Measurements from ENCODE around the gene LHX3.
"Not testable (repeated sequence)": the region's sequence is repeated elsewhere in the genome, so short reads cannot be mapped to it uniquely, and the experiment has no call there.

LHX3 gene

DNA sequence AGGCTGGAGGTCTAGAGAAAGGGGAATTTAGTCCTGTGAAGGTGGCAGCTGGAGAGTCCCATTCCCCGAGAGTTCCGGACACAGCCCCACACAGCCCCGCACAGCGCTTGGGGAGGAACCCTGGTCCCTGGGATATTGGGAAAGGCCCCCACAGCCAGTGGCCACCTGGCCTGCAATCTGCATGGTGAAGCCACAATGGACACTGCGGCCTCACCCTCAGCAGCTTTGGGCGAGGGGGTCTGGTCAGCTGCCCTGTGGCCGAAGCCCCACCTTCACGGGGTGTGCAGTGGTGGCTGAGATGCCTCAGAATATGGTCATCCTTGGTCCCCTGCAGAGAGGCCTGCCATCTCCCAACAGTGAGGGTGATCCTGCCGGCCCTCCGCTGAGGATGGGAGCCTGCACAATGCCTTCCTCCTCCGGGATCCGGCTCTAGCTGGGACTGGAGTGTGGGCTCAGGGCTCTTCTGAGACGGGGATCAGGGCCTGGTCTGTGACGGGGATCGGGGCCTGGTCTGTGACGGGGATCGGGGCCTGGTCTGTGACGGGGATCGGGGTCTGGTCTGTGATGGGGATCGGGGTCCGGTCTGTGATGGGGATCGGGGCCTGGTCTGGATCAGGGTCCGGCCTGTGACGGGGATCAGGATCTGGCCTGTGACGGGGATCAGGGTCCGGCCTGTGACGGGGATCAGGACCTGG is 52.9 kb downstream of the LHX3 start:
- no peak for DNase-seq

DNA sequence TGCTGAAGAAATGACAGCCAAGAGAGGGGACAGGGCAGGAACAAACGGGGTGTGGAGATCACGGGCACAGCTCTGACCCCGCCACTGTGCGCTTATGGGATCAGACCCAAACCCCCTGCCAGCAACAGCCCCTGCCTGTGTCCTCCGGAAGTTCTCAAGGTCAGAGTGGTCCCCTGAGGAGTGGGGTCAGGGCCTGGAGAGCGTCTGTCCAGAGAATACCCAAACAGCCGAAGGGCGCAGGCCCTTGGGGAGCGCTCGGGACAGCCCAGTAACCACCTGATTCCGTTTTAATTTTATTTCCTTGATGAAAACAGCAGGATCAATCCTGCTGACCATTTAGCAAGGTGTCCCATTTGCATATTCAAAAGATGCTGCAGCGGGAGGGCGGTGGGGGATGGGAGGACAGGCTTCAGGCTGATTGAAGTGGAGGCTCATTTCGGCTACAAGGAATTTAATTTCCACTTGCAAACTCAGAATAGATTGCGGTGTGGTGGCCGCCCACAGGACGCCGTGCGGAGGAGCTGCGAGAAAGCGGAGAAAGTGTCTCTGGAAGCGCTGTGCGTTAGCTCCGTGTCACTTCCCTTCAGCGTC is 53.6 kb downstream of the LHX3 start:
- no peak for DNase-seq

DNA sequence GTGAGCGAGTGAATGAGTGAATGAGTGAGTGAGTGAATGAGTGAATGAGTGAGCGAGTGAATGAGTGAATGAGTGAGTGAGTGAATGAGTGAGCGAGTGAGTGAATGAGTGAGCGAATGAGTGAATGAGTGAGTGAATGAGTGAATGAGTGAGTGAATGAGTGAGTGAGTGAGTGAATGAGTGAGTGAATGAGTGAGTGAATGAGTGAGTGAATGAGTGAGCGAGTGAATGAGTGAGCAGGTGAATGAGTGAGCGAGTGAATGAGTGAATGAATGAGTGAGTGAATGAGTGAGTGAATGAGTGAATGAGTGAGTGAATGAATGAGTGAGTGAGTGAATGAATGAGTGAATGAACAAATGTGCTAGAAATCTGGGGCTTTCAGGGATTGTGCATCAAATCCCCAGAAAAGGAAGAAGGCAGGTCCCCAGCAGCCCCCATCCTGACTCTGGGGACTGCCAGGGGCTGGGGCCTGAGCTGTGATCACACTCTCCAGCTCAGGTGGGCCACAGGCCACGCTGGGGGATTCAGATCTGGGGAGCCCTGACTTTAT is 54.2 kb downstream of the LHX3 start:
- not testable (repeated sequence) for DNase-seq

DNA sequence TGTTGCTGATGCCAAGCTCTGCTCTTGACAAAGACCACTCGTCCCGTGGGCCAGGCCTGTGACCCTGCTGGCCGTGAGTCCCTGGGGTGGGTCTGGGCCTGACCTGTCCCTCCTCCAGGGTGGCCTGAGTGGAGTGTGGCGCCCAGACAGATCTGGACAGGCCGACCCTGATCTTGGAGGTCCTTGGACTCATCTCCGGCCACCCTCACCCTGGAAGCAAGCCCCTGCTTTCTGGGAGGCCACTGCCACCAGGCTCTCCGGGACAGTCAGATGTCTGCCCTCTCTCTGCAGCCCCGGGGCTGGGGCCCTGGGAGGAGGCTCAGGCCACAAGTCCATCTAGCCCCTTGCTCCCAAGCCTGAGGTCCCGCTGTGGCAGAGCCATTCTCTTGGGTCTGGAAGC is 55.1 kb downstream of the LHX3 start:
- no peak for DNase-seq

DNA sequence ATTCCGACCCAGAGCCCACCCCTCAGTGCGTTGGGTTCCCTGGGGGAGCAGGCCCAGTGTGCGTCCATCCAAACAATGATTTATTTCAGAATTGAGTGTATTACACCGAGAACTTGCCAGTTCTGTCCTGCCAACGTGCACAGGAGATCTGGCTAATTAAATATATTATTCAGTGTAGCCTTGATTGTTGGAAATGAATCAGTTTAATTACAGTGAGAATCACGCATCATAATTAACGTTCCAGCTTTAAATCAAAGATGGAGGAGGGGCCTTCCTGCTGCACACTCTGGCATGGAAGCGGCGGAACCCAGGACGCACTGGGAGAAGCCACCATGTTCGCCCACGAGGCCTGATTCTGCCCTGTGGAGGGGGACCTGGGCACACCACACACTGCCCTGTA is 55.6 kb downstream of the LHX3 start:
- DNase-seq = no peak

DNA sequence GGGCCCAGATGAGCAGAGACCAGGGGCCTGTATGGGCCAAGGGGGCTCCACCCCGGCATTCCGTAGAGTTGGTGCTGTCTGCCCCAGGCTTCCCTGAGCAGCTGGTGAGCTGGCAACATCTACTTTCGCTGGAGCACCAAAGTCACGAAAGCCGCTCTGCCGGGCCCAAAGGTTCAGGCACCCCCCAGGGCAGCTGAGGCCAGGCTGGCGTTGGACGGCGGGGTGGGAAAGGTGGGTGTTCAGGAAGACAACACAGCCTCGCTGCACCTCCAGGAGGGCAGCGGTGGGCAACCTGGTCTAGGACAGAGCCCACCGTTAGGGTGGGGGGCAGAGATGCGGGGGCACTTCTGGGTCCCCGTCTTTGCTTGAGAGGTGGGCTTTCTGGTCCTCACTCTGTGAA is 56.2 kb downstream of the LHX3 start:
- no peak for DNase-seq

DNA sequence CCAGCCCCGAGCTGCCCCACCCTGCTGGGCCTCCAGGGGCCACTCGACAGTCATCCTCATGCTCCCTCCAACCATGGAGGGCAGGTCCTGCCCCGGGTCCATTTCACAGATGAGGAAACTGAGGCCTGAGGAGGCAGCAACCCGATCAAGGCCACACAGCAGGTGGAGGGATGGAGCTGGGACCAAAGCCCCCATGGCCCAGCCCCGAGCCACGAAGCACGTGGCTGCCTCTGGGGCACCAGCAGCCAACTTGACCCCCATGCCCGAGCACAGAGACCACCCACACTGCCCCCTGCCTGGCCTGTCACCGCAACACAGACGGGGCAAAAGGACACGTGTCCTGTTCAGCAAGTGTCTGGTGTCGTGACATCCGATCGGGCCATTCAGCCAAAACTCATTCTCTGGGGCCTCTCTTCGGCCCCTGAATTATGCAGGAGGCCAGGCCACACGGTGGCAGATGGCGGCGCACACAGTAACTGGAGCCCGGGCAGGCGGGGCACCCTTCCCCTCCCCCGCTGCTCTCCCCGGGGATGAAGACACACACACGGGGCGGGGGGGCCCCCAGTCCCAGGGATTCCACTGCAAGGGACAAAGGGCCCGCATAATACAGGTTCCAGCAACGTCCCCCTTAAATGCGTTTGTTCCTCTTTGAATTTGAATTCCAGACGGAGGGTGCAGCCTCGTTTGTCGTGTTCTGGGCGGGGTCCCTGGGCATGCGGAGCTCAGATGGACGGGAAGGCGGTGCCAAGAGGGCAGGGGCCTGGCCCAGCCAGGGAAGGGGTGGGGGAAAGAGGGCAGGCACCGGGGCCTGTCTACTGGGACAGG is 56.8 kb downstream of the LHX3 start:
- DNase-seq = no peak

DNA sequence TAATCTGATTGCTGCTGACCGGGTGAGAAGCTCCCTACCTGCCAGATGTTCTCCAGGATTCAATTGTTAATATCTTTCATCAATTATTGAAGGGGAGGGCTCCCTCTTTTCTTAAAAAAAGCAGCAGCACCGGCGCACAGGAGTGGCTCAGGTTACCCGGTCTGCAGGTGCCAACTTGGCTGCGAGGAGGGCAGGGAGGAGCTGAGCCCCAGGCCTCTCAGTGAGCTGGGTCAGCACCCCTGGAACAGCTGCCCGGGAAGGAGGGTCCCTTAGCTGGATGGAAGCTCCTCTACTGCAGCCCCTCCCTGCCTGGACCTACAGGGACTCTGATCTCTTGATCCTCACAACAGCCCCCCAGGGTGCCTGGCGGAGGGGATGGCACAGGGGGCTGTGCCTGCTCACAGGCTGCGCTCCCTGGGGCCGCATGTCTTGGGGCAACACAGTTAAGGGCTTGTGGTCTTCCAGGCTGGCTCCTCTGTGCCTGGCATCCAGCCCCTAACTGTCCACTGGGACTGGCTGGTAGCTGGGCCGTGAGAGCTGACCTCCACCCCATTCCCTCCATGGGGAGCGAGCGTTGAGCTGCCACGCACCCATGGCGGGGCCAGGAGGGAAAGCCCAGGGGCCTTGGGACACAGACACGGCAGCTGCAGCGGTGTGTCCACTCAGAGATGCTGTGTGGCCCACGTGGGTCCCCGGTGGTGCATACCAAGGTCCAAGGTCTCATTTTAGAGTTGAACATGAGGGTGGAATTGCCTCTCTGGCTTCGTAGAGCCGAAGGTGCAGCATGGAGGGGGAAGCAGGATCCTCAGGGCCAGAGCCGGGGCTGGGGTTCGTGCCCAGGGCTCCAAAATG is 57.7 kb downstream of the LHX3 start:
- no peak for DNase-seq

Measured in stimulated activated naive CD4-positive, alpha-beta T cell treated with Interleukin-2 at 50 U/mL for 16 hours (primary cell).